Measurements from ENCODE around the gene MYL10.

Gene MYL10

GRCh38 chr7:101629171-101629570 lies at the start of gene MYL10:
Gene MYL10 (minus strand): TSS chr7:101629296. CDS start chr7:101629118, 178 bp downstream.
- DNase-seq: no peak

- no peak for DNase-seq
Observed at GRCh38 chr7:101678658-101679057, 49.6 kb upstream of the MYL10 start.

- no peak for DNase-seq
Observed at GRCh38 chr7:101677797-101678479, 48.8 kb upstream of the MYL10 start.

- peak; percentile 69 for DNase-seq
Observed at GRCh38 chr7:101677391-101677790, 48.3 kb upstream of the MYL10 start.

GRCh38 chr7:101676956-101677355 lies 47.9 kb upstream of the MYL10 start:
- peak; percentile 67 for DNase-seq

GRCh38 chr7:101676062-101676598 lies 47.0 kb upstream of the MYL10 start:
- no peak for DNase-seq

- no peak for DNase-seq
Observed at GRCh38 chr7:101674439-101674838, 45.3 kb upstream of the MYL10 start.

GRCh38 chr7:101673951-101674350 lies 44.9 kb upstream of the MYL10 start:
- no peak for DNase-seq

- no peak for DNase-seq
Observed at GRCh38 chr7:101673315-101673714, 44.2 kb upstream of the MYL10 start.

- DNase-seq: no peak
Observed at GRCh38 chr7:101671371-101672356, 42.6 kb upstream of the MYL10 start.

GRCh38 chr7:101669307-101669706 lies 40.2 kb upstream of the MYL10 start:
- DNase-seq: no peak

- no peak for DNase-seq
Observed at GRCh38 chr7:101668726-101669125, 39.6 kb upstream of the MYL10 start.

GRCh38 chr7:101667920-101668319 lies 38.8 kb upstream of the MYL10 start:
- no peak for DNase-seq

GRCh38 chr7:101667399-101667798 lies 38.3 kb upstream of the MYL10 start:
- DNase-seq: no peak

- no peak for DNase-seq
Observed at GRCh38 chr7:101666741-101667140, 37.6 kb upstream of the MYL10 start.

GRCh38 chr7:101666293-101666692 lies 37.2 kb upstream of the MYL10 start:
- no peak for DNase-seq

GRCh38 chr7:101664893-101665471 lies 35.9 kb upstream of the MYL10 start:
- no peak for DNase-seq

- no peak for DNase-seq
Observed at GRCh38 chr7:101664436-101664835, 35.3 kb upstream of the MYL10 start.

GRCh38 chr7:101663747-101664146 lies 34.7 kb upstream of the MYL10 start:
- no peak for DNase-seq

- no peak for DNase-seq
Observed at GRCh38 chr7:101662447-101662998, 33.4 kb upstream of the MYL10 start.

GRCh38 chr7:101659706-101660105 lies 30.6 kb upstream of the MYL10 start:
- DNase-seq: no peak

GRCh38 chr7:101657171-101657570 lies 28.1 kb upstream of the MYL10 start:
- DNase-seq: no peak

- no peak for DNase-seq
Observed at GRCh38 chr7:101651112-101651511, 22.0 kb upstream of the MYL10 start.
